HepG2 (cell line): Measurements from ENCODE around the gene NPPA. TPM values are rescaled to one million over a fixed set of nuclear protein-coding genes. Genes with fewer than 3 reads are reported as not detected.

Source experiments
- ATAC-seq: fragments of 200-7000 bp; cut with Tn5 transposase; 3 replicates; pipeline ENCODE4 v1.9.1; 2020; ENCODE audit warnings: mild to moderate bottlenecking, moderate library complexity
- BruUV-seq: library from RNA; stranded (reverse); fragments of 400-500 nt; replicated peaks from 2 replicates; lab custom pipeline; 2021; lab: Mats Ljungman, UMichigan
- CTCF ChIA-PET: fragments of 300-600 bp; formaldehyde crosslinking; extraction: SDS; loops from one replicate; lab custom pipeline; 2021; ENCODE audit warnings: low total read pairs, inconsistent platforms, low intra/inter-chr PET ratio; lab: Yijun Ruan, JAX
- POLR2A ChIA-PET: fragments of 350-600 bp; sonication (Branson Sonifier 250); formaldehyde crosslinking; loops from one replicate; lab custom pipeline; 2020; ENCODE audit warnings: antibody characterized with exemption, inconsistent platforms; lab: Yijun Ruan, JAX
- DNase-seq: peaks from one replicate; pipeline ENCODE4 v3.0.0-alpha.2; 2015; ENCODE audit warnings: low spot score
- FAIRE-seq: peaks from 3 replicates; lab custom pipeline; 2011; peaks lifted over from hg19 to GRCh38; lab: Jason Lieb, UNC
- H2AFZ ChIP-seq: one replicate; pipeline ENCODE4 v1.6.1; 2011; ENCODE audit warnings: low read length, inconsistent platforms
- H3K27ac ChIP-seq: fragments of 300-600 bp; 3 replicates; pipeline ENCODE4 v1.8.0; 2011; ENCODE audit warnings: mixed run types, mild to moderate bottlenecking, mixed read lengths, low read length, inconsistent platforms; ENCODE audit not compliant: insufficient read depth; ENCODE audit errors: extremely low read length
- H3K27me3 ChIP-seq, 2 experiments: fragments of 200-600 bp in 1 of 2; 2 replicates in 1 of 2; 3 replicates in 1 of 2; pipeline versions ENCODE4 v1.6.0 to v1.8.0; 2011; ENCODE audit warnings: low read length in 2 of 2, mild to moderate bottlenecking in 2 of 2, moderate library complexity in 2 of 2, inconsistent platforms in 1 of 2; ENCODE audit not compliant: insufficient read depth in 2 of 2, control insufficient read depth in 1 of 2
- H3K36me3 ChIP-seq, 2 experiments: fragments of 200-600 bp in 1 of 2; replicated peaks in 1 of 2; 2 replicates in 1 of 2; 3 replicates in 1 of 2; pipeline versions ENCODE4 v1.5.1 to v1.8.0; 2011; ENCODE audit warnings: low read length in 2 of 2, inconsistent platforms in 1 of 2; ENCODE audit not compliant: insufficient read depth in 2 of 2, control insufficient read depth in 1 of 2
- H3K4me1 ChIP-seq: 2 replicates; pipeline ENCODE4 v1.5.1; 2012; ENCODE audit warnings: low read length, inconsistent platforms; ENCODE audit not compliant: insufficient read depth
- H3K4me2 ChIP-seq: 2 replicates; pipeline ENCODE4 v1.6.0; 2011; ENCODE audit warnings: low read depth, low read length, inconsistent platforms
- H3K4me3 ChIP-seq, 3 experiments: fragments of 200-600 bp in 1 of 3; sonication (generic), shearing (Covaris generic) in 1 of 3; replicated peaks in 1 of 3; 2 replicates each; pipeline ENCODE4 v1.5.1; 2011 to 2016; ENCODE audit warnings: low read length in 3 of 3, inconsistent platforms in 2 of 3, low read depth in 2 of 3, mild to moderate bottlenecking in 2 of 3, control low read depth in 1 of 3, mixed read lengths in 1 of 3; ENCODE audit not compliant: insufficient read depth in 1 of 3
- H3K79me2 ChIP-seq: one replicate; pipeline ENCODE4 v1.6.1; 2011; ENCODE audit warnings: low read length, inconsistent platforms; ENCODE audit not compliant: insufficient read depth
- H3K9ac ChIP-seq: 2 replicates; pipeline ENCODE4 v1.6.0; 2011; ENCODE audit warnings: mild to moderate bottlenecking, low read depth, low read length, inconsistent platforms; ENCODE audit not compliant: insufficient read depth
- H3K9me3 ChIP-seq: 2 replicates; pipeline ENCODE4 v1.5.1; 2012; ENCODE audit warnings: mild to moderate bottlenecking, low read length
- H4K20me1 ChIP-seq: 2 replicates; pipeline ENCODE4 v1.6.0; 2011; ENCODE audit warnings: inconsistent platforms, mild to moderate bottlenecking, low read length, moderate library complexity; ENCODE audit not compliant: insufficient read depth
- ARNT ChIP-seq: fragments of 450-650 bp; IDR thresholded peaks from 2 replicates; pipeline ENCODE4 v1.6.1; 2017
- CSRNP2 ChIP-seq: sonication (generic); formaldehyde crosslinking; conservative IDR thresholded peaks from 2 replicates; pipeline ENCODE4 v1.8.0; 2022; ENCODE audit warnings: low read depth, missing genetic modification reagents
- MXI1 ChIP-seq: IDR thresholded peaks from 3 replicates; pipeline ENCODE4 v1.6.1; 2012; ENCODE audit warnings: low read depth, low read length, inconsistent platforms, borderline replicate concordance
- TARDBP ChIP-seq: sonication (generic); formaldehyde crosslinking; IDR thresholded peaks from 2 replicates; pipeline ENCODE4 v1.8.0; 2022; ENCODE audit warnings: mild to moderate bottlenecking, missing genetic modification reagents
- ZBTB1 ChIP-seq: sonication (generic); formaldehyde crosslinking; IDR thresholded peaks from 2 replicates; pipeline ENCODE4 v1.4.0; 2020; ENCODE audit warnings: missing genetic modification reagents, borderline replicate concordance
- ZBTB49 ChIP-seq: sonication (generic); formaldehyde crosslinking; IDR thresholded peaks from 2 replicates; pipeline ENCODE4 v1.4.0; 2020; ENCODE audit warnings: missing genetic modification reagents, borderline replicate concordance
- ZC3H13 ChIP-seq: sonication (generic); formaldehyde crosslinking; IDR thresholded peaks from 2 replicates; pipeline ENCODE4 v1.8.1; 2023; ENCODE audit warnings: mild to moderate bottlenecking, missing genetic modification reagents, moderate library complexity
- ZFP91 ChIP-seq: sonication (generic); formaldehyde crosslinking; IDR thresholded peaks from 2 replicates; pipeline ENCODE4 v1.9.0; 2022; ENCODE audit warnings: missing genetic modification reagents, mild to moderate bottlenecking, borderline replicate concordance
- ZKSCAN1 ChIP-seq: fragments of 150-350 bp; IDR thresholded peaks from 2 replicates; pipeline ENCODE4 v1.6.1; 2014; ENCODE audit warnings: low read length
- ZNF224 ChIP-seq: sonication (generic); formaldehyde crosslinking; IDR thresholded peaks from 2 replicates; pipeline ENCODE4 v1.5.0; 2020; ENCODE audit warnings: mild to moderate bottlenecking, missing genetic modification reagents
- ZNF30 ChIP-seq: sonication (generic); formaldehyde crosslinking; IDR thresholded peaks from 2 replicates; pipeline ENCODE4 v1.5.0; 2020; ENCODE audit warnings: mild to moderate bottlenecking, missing genetic modification reagents
- ZNF432 ChIP-seq: sonication (generic); formaldehyde crosslinking; IDR thresholded peaks from 2 replicates; pipeline ENCODE4 v1.5.0; 2020; ENCODE audit warnings: missing genetic modification reagents, mild to moderate bottlenecking, borderline replicate concordance
- whole genome bisulfite sequencing: methylation state at CpG from one replicate; pipeline ENCODE4 v1.1.6; 2017; ENCODE audit warnings: low lambda C conversion rate; 5-methylcytosine and 5-hydroxymethylcytosine counted together
- in situ Hi-C: cut with HindIII; loops from 2 replicates; pipeline ENCODE4 v1.10.0; 2017; ENCODE audit warnings: low pct_unique_long_range_greater_than_20kb; ENCODE audit not compliant: extremely low pct_ligation_motif_present
- intact Hi-C: fragments of 100-400 bp; cut with micrococcal nuclease; formaldehyde crosslinking; loops from one replicate; pipeline ENCODE4 v1.10.0; 2022; ENCODE audit not compliant: unreplicated experiment
- polyA plus RNA-seq, 8 experiments: library from polyadenylated mRNA; depleted of rRNA in 3 of 8; stranded (reverse) in 7 of 8; unstranded in 1 of 8; fragments of >200 nt; fragmentation: Illumina TruSeq in 4 of 8; extraction: Trizol in 4 of 8; gene quantifications; 2 replicates each; pipeline versions ENCODE4 v1.2.1 to v1.2.3, GENCODE V29; 2011 to 2016; ENCODE audit warnings: low read depth in 4 of 8, missing spikeins in 1 of 8, mixed read lengths in 1 of 8; ENCODE audit not compliant: insufficient read depth in 1 of 8
- total RNA-seq, 5 experiments: library from RNA; depleted of rRNA; stranded (reverse); fragments of >200 nt; fragmentation: Illumina TruSeq; extraction: Trizol; gene quantifications; 2 replicates each; pipeline ENCODE4 v1.2.3, GENCODE V29; 2016; ENCODE audit warnings: low read depth in 1 of 5

Gene NPPA
- total and polyA plus RNA-seq, 2 of the 13 experiments (the other 11 are each of a cell fraction or from before 2014, with no cell fraction given) = not detected

- TF ChIP-seq CSRNP2 (CRISPR knock-in tag) (no peak), ZKSCAN1 (no peak), ZNF432 (CRISPR knock-in tag) (no peak), ZBTB49 (no peak), MXI1 (no peak), ZNF30 (no peak), ARNT (no peak), ZBTB1 (CRISPR knock-in tag) (no peak)
Measured at GRCh38 chr1:11869104-11869503, 21.5 kb upstream of the NPPA start (continued).

GRCh38 chr1:11868331-11868980 lies 20.9 kb upstream of the NPPA start:
- Histone ChIP-seq H3K4me3 (no peak overlapping the region), H3K9me3 (no peaks in the 10 kb centered on the region), H3K4me1 (peaks cover 11% of the 10 kb centered on the region), H3K79me2 (no peaks in the 10 kb centered on the region), H4K20me1 (no peaks in the 10 kb centered on the region), H3K36me3 (no peaks in the 10 kb centered on the region), H3K27me3 (peaks cover 0 to 3% of the 10 kb centered on the region in 2 experiments; a peak in 2 of 5 replicates), H3K4me2 (no peak overlapping the region), H2AFZ (no peak overlapping the region), H3K9ac (no peak overlapping the region), H3K27ac (no peak overlapping the region)
- DNase-seq = no peak
- WGBS = 22% methylated on average over 13 of the region's 13 CpGs
- POLR2A ChIA-PET = no interaction called here
- ATAC-seq = no peak
- TF ChIP-seq ZC3H13 (CRISPR knock-in tag) = no peak
- no peak for TF ChIP-seq ZFP91
- TF ChIP-seq TARDBP = no peak
- TF ChIP-seq ZNF224 (CRISPR knock-in tag) = no peak
- CTCF ChIA-PET = no interaction called here
- BruUV-seq = no TSS peak
- in situ Hi-C loops (no loop called here), intact Hi-C loops (no loop called here)
- FAIRE-seq = no peak
